Activated CD4-positive, alpha-beta T cell treated with anti-CD3 and anti-CD28 coated beads, Interleukin-2, Interleukin-4, amounts not matched to agents 100 ng/mL and 50 ng/mL, durations not matched to agents 16 hours and 8 hours (primary cell): Measurements from ENCODE around the gene PDE8A.
"Not testable (repeated sequence)": the region's sequence is repeated elsewhere in the genome, so short reads cannot be mapped to it uniquely, and the experiment has no call there.

Experiments
- DNase-seq: peaks from one replicate; pipeline ENCODE4 v3.0.0-alpha.2; 2020; ENCODE audit warnings: low spot score

The PDE8A gene

GRCh38 chr15:85131915-85132314, 150.3 kb downstream of the PDE8A start:
- no peak for DNase-seq

DNA sequence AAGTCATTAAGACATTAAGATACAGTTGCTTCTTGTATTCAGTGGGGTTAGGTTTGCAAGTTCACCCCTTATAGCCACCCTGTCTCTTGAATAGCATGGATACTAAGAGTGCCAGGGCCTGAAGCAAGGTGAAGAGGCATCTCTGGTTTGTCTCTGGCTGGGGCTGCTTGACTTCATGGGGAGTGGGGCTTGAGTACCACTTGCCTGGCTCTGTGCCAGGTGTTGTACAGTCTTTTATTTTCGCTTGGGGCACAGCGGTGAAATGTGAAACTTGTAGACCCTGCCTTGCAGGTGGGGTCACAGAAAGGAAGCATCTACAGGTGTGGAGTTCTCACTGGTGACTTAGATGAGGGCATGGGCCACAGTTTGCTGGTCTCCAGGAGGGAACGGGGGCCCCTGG, 152.1 kb downstream of the PDE8A start:
- no peak for DNase-seq

DNA sequence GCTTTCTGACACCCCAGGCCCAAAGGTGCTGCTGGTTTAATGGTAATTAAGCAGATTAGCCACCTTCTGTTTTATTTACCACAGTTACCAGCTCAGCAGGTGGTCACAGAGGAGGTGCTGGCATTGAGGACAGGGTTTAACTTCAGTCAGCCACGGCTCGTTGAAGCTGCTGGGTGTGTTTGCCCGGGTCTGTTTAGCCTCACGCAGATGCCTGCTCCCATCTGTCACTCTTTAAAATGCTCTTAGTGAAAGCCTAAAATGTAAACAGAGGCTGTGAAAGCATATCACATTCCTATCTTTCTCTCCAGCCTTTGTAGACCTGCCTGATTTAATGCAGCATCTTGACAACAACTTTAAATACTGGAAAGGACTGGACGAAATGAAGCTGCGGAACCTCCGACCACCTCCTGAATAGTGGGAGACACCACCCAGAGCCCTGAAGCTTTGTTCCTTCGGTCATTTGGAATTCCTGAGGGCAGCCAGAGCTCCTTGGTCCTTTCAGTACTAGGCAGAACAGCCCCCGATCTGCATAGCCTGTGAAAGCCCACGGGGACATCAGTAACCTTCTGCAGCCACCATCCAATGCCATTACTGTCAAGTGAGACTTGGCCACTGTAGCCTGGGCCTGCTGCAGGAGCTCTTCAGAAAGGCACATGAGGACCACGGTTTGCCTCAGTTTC, 156.0 kb downstream of the PDE8A start:
- no peak for DNase-seq

GRCh38 chr15:85139391-85139790, 157.7 kb downstream of the PDE8A start:
- DNase-seq = no peak

GRCh38 chr15:85141726-85142125, 160.1 kb downstream of the PDE8A start:
- DNase-seq = no peak

GRCh38 chr15:85142312-85142711, 160.7 kb downstream of the PDE8A start:
- no peak for DNase-seq

GRCh38 chr15:85149465-85150129, 167.9 kb downstream of the PDE8A start:
- DNase-seq = no peak

DNA sequence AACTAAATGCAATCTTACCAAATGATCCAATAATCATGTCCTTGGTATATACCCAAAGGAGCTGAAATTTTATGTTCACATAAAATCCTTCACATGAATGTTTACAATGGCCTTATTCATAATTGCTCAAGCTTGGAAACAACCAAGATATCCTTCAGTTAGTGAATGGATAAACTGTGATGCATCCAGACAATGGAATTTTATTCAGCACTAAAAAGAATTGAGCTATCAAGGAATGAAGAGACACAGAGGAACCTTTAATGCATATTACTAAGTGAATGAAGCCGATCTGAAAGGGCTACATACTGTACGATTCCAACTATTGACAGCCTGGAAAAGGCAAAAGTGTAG, 168.4 kb downstream of the PDE8A start:
- DNase-seq = no peak

- no peak for DNase-seq
Measured at GRCh38 chr15:85151145-85151544, 169.5 kb downstream of the PDE8A start.

- DNase-seq = no peak
Measured at GRCh38 chr15:85151861-85152260, 170.2 kb downstream of the PDE8A start.

DNA sequence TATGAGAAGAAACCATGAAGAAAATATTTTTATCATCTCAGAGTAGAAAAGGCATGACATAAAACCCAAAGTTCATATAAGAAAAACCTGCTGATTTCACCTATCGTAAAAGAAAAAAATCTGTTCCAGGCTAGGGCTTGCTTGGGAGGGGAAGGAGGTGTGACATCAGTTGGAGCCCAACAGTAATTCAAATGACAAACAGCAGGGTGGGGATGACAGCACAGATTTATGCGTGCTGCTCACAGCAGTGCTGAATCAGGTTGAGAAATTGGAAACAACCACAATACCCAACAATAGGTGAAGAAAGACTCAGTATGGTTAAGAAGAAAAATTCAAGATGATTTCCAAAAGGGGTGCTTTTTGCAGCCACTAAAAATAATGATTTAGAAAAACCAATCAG, 172.4 kb downstream of the PDE8A start:
- peak; percentile 12 for DNase-seq

DNA sequence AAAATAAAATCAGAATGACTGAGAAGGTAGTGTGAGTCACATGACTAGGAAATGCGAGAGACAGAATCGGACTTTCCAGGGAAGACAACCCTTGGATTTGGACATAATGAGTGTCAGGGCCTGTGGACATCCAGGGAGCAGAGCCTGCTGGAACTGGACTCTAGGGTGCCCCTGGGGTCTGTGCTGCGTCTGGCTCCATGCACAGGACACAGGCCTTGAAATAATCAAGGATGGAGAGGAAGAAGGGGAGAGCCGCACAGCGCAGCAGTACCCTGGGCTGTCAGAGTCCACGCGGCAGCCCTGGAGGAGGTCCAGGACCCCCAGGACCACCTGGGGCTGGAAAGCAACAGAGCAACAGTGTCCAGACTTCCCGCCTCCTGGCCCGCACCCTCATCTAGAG, 173.7 kb downstream of the PDE8A start:
- no peak for DNase-seq

DNA sequence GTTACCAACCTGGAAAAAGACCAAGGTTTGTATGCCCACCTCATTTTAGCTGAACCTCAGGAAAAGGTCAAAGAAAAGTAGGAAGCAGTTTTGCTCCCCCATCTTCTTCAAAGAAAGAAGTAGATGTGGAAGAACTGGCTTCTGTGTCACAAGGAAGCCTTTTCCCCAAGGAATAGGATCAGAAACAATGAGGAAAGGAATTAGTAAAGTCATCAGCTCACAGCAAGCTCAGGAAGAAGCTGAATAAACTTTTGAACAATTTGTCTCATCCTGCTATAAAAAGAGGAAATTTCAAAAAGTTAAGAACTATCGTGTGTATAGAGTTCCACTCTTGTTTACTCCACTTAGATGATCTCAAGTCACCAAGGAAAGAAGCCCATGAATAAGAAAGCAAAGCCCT, 174.2 kb downstream of the PDE8A start:
- DNase-seq = no peak

GRCh38 chr15:85157344-85157743, 175.7 kb downstream of the PDE8A start:
- DNase-seq = no peak

DNA sequence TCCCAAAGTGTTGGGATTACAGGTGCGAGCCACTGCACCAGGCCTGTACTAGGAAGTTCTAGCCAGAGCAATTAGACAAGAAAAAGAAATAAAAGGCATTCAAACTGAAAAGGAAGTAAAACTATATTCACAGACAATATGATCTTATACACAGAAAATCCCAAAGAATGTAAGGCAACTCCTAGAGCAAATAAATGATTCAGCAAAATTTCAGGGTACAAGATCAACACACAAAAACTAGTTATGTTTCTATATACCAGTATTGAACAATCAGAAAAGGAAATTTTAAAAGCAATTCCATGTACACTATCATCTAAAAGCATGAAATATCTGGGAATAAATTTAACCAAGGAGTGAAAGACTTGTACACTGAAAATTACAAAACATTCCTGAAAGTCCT, 180.6 kb downstream of the PDE8A start:
- DNase-seq = no peak

GRCh38 chr15:85164841-85165466, 183.3 kb downstream of the PDE8A start:
- DNase-seq = no peak

DNA sequence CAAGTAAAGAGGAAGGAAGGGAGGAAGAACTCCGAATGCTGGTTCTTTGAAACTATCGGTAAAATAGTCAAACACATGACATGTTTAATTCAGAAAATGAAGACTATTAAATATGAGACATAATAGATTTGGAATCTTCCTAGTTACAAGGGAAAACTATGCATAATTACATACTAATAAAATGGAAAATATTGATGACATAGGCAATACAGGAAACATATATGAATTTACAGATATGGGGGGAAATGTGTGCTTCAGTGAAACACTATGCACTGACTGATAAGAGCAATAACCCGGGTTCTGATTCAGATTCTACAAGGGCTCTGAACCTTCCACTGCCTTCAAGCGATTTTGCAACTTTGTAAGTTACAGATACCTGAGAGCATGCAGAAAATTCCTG, 185.9 kb downstream of the PDE8A start:
- no peak for DNase-seq

DNA sequence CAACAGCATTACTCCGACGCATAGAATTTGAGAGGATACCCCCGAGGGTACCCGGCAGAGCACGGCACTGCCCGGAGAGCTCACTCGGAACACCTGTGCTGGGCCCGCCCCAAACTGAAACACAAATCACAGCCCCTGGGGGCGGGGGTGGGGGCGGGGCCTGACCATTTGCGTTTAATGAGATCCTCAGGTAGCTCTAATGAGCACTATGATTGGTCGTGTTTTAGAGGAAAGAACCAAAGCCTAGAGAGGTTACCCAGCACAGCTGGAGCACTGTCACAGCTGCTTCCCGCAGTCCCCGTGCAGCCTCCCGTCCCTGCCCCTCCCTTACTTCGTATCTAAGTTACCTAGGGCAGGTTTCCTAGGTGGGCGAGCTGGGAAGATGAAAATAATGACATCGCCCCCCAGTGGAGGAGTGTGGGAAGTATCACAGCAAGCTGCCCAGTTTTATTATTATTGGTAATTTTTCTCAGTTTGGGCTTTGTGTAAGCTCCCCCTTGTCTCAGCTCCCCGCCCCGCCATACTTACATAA, 187.1 kb downstream of the PDE8A start:
- peak; percentile 19 for DNase-seq

GRCh38 chr15:85171736-85172135, 190.1 kb downstream of the PDE8A start:
- no peak for DNase-seq

DNA sequence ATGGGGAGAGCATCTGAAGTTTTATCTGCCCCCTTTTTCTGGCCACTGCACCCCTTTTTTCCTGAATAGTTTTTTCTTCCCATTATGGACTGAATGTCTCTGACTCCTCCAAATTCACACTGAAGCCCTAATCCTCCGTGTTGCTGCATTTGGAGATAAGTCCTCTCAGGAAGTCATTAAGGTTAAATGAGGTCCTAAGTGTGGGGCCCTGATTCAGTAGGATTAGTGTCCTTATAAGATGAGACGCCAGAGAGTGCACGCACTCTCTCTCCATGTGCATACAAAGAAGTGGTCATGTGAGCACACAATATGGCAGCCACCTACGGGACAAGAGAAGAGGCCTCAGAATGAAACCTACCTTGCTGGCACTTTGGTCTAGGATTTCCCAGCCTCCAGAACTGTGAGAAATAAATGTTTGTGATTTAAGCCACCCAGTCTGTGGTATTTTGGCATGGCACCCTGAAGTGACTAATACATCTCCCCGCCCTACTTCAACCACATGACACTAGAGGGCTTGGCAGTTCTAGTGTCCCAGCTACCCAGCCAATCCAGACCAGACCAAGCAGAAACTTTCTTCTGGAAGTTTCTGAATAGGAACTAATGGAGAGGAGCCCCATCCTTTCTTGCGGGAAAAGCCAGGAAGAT, 191.3 kb downstream of the PDE8A start:
- no peak for DNase-seq

GRCh38 chr15:85173630-85174029, 192.0 kb downstream of the PDE8A start:
- not testable (repeated sequence) for DNase-seq

- DNase-seq = no peak
Measured at GRCh38 chr15:85174521-85174920, 192.9 kb downstream of the PDE8A start.

DNA sequence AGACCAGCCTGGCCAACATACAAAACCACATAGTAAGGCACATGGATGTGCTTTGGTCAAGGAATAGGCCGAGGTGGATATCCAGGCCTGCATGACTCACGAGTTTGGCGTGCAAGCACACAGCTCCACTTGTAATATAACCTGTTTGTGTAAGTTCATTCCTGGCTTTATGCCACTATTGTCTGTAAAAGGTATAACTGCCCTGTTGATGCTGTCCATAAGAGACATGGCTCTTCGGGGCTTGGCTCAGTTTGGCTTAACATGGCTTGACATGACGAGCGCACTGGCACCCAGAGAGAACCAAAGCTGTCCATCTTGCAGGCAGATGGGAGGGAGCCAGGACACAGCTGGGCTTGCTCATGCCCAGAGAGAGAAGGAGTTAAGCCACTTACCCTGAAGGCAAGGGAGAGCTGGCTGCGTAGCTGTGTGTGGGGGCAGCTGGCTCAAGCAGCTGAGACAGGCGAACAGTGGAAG, 195.4 kb downstream of the PDE8A start:
- not testable (repeated sequence) for DNase-seq
